Inferior parietal cortex (tissue), 1 donor: Measurements from ENCODE around the gene IFT88.

Source experiments
- DNase-seq: peaks from one replicate; pipeline ENCODE4 v3.0.0-alpha.2; 2016; ENCODE audit errors: extremely low spot score

Gene IFT88

GRCh38 chr13:20714563-20715329, 147.8 kb downstream of the IFT88 start:
- no peak for DNase-seq

GRCh38 chr13:20715330-20715712, 148.4 kb downstream of the IFT88 start:
- no peak for DNase-seq

GRCh38 chr13:20716951-20717350, 150.0 kb downstream of the IFT88 start:
- no peak for DNase-seq

- no peak for DNase-seq
Measured at GRCh38 chr13:20717581-20718542, 150.9 kb downstream of the IFT88 start.

GRCh38 chr13:20718958-20719566, 152.1 kb downstream of the IFT88 start:
- DNase-seq = no peak

GRCh38 chr13:20719783-20720182, 152.8 kb downstream of the IFT88 start:
- no peak for DNase-seq

GRCh38 chr13:20720499-20720898, 153.5 kb downstream of the IFT88 start:
- no peak for DNase-seq

- no peak for DNase-seq
Measured at GRCh38 chr13:20721058-20721453, 154.1 kb downstream of the IFT88 start.

GRCh38 chr13:20721454-20722357, 154.7 kb downstream of the IFT88 start:
- no peak for DNase-seq

- no peak for DNase-seq
Measured at GRCh38 chr13:20727856-20728255, 160.9 kb downstream of the IFT88 start.

- no peak for DNase-seq
Measured at GRCh38 chr13:20728579-20729311, 161.8 kb downstream of the IFT88 start.

GRCh38 chr13:20729633-20730585, 163.0 kb downstream of the IFT88 start:
- no peak for DNase-seq

GRCh38 chr13:20738616-20739015, 171.7 kb downstream of the IFT88 start:
- DNase-seq = no peak

GRCh38 chr13:20740021-20740420, 173.1 kb downstream of the IFT88 start:
- no peak for DNase-seq
